HG02840 (cell line): ENCODE measurements around the gene TMEM259.
"Not testable (repeated sequence)": the region's sequence is repeated elsewhere in the genome, so short reads cannot be mapped to it uniquely, and the experiment has no call there.

Experiments used
- ATAC-seq: cut with Tn5 transposase; IDR thresholded peaks from one replicate; pipeline ENCODE4 v1.9.1; 2021; ENCODE audit warnings: mild to moderate bottlenecking, moderate library complexity, moderate number of reproducible peaks; ENCODE audit not compliant: unreplicated experiment, low FRiP score

TMEM259 gene

GRCh38 chr19:1040476-1041271, 19.8 kb upstream of the TMEM259 start:
- ATAC-seq: peak; percentile 36

- peak; percentile 61 for ATAC-seq
Observed at GRCh38 chr19:1039646-1040475, 18.9 kb upstream of the TMEM259 start, which contains the start of gene ABCA7. TSS of gene ABCA7 (plus strand) at chr19:1040107. CDS start at chr19:1041362, 1,255 bp downstream.

- no peak for ATAC-seq
Observed at GRCh38 chr19:1038978-1039645, 18.2 kb upstream of the TMEM259 start.

- no peak for ATAC-seq
Observed at GRCh38 chr19:1037621-1038064, 16.7 kb upstream of the TMEM259 start.

GRCh38 chr19:1035998-1036621, 15.2 kb upstream of the TMEM259 start:
- no peak for ATAC-seq

- no peak for ATAC-seq
Observed at GRCh38 chr19:1032264-1032867, 11.4 kb upstream of the TMEM259 start.

GRCh38 chr19:1028062-1028926, 7.4 kb upstream of the TMEM259 start:
- no peak for ATAC-seq

GRCh38 chr19:1027650-1028061, 6.7 kb upstream of the TMEM259 start:
- no peak for ATAC-seq

GRCh38 chr19:1026783-1027649, 6.1 kb upstream of the TMEM259 start:
- peak; percentile 11 for ATAC-seq

GRCh38 chr19:1025960-1026782, 5.2 kb upstream of the TMEM259 start, which contains the start of gene CNN2:
TSS of gene CNN2 (plus strand) at chr19:1026608. CDS start at chr19:1026662, 54 bp downstream.
- peak; percentile 53 for ATAC-seq

GRCh38 chr19:1025080-1025479, 4.2 kb upstream of the TMEM259 start:
- not testable (repeated sequence) for ATAC-seq

GRCh38 chr19:1023883-1024188, 2.9 kb upstream of the TMEM259 start:
- ATAC-seq: not testable (repeated sequence)

- ATAC-seq: no peak
Observed at GRCh38 chr19:1019980-1020867, 699 bp downstream of the TMEM259 start.

- no peak for ATAC-seq
Observed at GRCh38 chr19:1019616-1019961, 1.3 kb downstream of the TMEM259 start.

GRCh38 chr19:1018932-1019615, 1.8 kb downstream of the TMEM259 start:
- ATAC-seq: no peak

- ATAC-seq: no peak
Observed at GRCh38 chr19:1018393-1018792, 2.5 kb downstream of the TMEM259 start.
